ENCODE results near the gene P2RX1. TPM values are rescaled to one million over a fixed set of nuclear protein-coding genes. Genes with fewer than 3 reads are reported as not detected.
A peak's percentile ranks its signal among the peaks of the same experiment; 100 is the strongest.

P2RX1 gene
- total RNA-seq, 1 donor from 2014 or later: 0.16 TPM

GRCh38 chr17:3921006-3921405 lies 4.7 kb upstream of the P2RX1 start:
- no peak for DNase-seq (ENCODE audit: low spot score in 2 of 2, unreplicated experiment in 2 of 2)
- no peak overlapping the region for H3K27ac Mint-ChIP-seq
- H3K9me3 Mint-ChIP-seq: no peaks in the 10 kb centered on the region
- H3K36me3 Mint-ChIP-seq: no peaks in the 10 kb centered on the region
- H3K27me3 Mint-ChIP-seq (ENCODE audit: low read depth): no peaks in the 10 kb centered on the region
- H3K4me1 Mint-ChIP-seq: peaks cover 32% of the 10 kb centered on the region
- TF ChIP-seq CTCF (IDR thresholded peaks at IDR 0.05; ENCODE audit: unreplicated experiment): no peak
- H3K4me3 Mint-ChIP-seq: no peak overlapping the region

DNA sequence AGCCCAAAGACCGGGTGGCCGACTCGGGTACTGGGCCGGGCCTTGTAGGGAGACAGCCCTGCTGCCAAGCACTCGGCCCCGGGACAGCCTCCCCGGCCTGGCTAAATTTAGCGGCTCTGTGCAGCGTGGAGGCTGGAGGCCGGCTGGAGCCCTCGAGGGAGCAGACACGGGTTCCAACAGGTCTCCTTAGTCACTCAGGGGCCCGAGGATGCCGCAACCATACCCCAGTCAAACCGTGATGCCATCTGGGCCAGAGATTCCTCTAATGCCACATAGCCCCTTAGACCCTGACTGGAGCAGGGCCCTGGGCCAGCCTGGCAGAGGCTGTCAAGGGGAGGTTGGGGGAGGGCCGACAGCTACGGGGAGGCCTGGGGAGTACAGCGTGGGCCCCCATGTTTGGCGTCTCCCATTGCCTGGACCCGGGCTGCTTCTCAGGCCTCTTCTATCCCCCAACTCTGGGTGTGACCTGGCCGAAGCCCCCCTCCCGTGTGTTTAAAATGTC lies 2.9 kb upstream of the P2RX1 start:
- Mint-ChIP-seq H3K9me3 (no peaks in the 10 kb centered on the region), H3K4me1 (peaks cover 27% of the 10 kb centered on the region), H3K27ac (no peak overlapping the region), H3K4me3 (no peak overlapping the region), H3K36me3 (no peaks in the 10 kb centered on the region), H3K27me3 (ENCODE audit: low read depth) (no peaks in the 10 kb centered on the region)
- DNase-seq (ENCODE audit: low spot score in 2 of 2, unreplicated experiment in 2 of 2): no peak
- TF ChIP-seq CTCF (IDR thresholded peaks at IDR 0.05; ENCODE audit: unreplicated experiment): no peak

GRCh38 chr17:3918372-3919122 lies 2.3 kb upstream of the P2RX1 start:
- no peaks in the 10 kb centered on the region for H3K27me3 Mint-ChIP-seq (ENCODE audit: low read depth)
- DNase-seq (ENCODE audit: low spot score in 2 of 2, unreplicated experiment in 2 of 2): no peak
- H3K4me1 Mint-ChIP-seq: peaks cover 30% of the 10 kb centered on the region
- TF ChIP-seq CTCF (IDR thresholded peaks at IDR 0.05; ENCODE audit: unreplicated experiment): no peak
- no peaks in the 10 kb centered on the region for H3K36me3 Mint-ChIP-seq
- H3K27ac Mint-ChIP-seq: peak overlapping the region; percentile 21
- H3K9me3 Mint-ChIP-seq: no peaks in the 10 kb centered on the region
- no peak overlapping the region for H3K4me3 Mint-ChIP-seq

DNA sequence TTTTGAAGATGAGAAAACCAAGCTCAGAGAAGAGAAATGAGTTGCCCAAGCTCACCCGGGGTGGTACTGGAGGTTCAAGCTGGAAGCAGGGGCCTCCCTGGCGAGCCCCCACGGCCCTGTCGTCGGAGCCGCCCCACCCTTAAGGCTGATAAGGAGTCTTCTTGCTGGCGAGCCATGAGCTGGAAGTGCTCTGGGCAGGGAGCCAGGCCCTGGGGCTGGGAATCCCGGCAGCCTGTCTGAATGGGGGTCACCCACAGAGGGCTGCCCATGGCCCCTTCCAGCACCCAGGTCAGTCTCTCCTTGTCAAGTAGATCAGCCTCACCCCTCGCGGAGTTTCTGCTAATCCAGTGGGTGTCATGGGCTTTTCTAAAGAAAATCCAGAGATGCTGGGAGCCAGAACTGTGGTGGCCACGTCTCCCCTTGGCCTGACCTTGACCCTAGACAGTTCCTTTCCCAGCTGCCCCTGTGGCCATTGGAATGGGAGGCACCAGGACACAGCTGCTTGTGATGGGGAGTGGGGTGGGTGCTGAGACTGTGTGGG lies 1.2 kb upstream of the P2RX1 start:
- Mint-ChIP-seq H3K27me3 (ENCODE audit: low read depth) (no peaks in the 10 kb centered on the region), H3K36me3 (no peaks in the 10 kb centered on the region), H3K9me3 (no peaks in the 10 kb centered on the region), H3K27ac (peak overlapping the region; percentile 16), H3K4me3 (no peak overlapping the region), H3K4me1 (peaks cover 26% of the 10 kb centered on the region)
- DNase-seq (ENCODE audit: low spot score in 2 of 2, unreplicated experiment in 2 of 2): peak; percentile 52 to 68
- no peak for TF ChIP-seq CTCF (IDR thresholded peaks at IDR 0.05; ENCODE audit: unreplicated experiment)

DNA sequence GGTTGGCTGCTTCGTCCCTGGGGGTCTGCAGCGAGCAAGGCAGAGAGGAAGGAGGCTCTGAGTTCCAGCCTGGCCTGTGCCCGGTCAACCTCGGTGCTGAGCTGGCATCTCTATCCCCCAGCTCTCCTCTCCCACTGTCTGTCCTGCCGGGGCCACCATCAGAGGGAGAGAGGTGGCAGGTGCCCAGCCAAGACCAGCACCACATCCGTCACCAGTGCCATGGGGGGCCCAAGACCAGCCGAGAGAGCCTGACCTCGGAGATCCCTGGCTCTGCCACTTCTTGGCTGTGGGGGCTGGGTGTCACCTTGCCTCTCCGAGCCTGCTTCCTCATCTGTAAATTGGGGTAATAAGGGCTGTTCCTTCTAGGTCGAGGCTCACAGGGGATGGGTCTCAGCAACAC lies 560 bp upstream of the P2RX1 start:
- no peak for TF ChIP-seq CTCF (IDR thresholded peaks at IDR 0.05; ENCODE audit: unreplicated experiment)
- peaks cover 26% of the 10 kb centered on the region for H3K4me1 Mint-ChIP-seq

More for the DNA sequence above, 560 bp upstream of the P2RX1 start:
- Mint-ChIP-seq H3K27me3 (ENCODE audit: low read depth) (no peaks in the 10 kb centered on the region), H3K4me3 (no peak overlapping the region), H3K36me3 (no peaks in the 10 kb centered on the region), H3K27ac (peak overlapping the region; percentile 16), H3K9me3 (no peaks in the 10 kb centered on the region)
- DNase-seq (ENCODE audit: low spot score in 2 of 2, unreplicated experiment in 2 of 2): no peak

All from mesothelial cell of epicardium (in vitro differentiated cells).